ENCODE measurements around the gene TCP1.

- TF ChIP-seq POLR2AphosphoS5 (IDR thresholded peaks at IDR 0.05) = no peak
- no peak for TF ChIP-seq CTCF (IDR thresholded peaks at IDR 0.05)
Observed at GRCh38 chr6:159808647-159809046, 19.2 kb upstream of the TCP1 start.

All from breast epithelium (tissue), 3 donors.